Endothelial cell of umbilical vein (primary cell): Measurements from ENCODE around the gene CAPN5. TPM values are rescaled to one million over a fixed set of nuclear protein-coding genes. Genes with fewer than 3 reads are reported as not detected.

Experiments
- BruUV-seq: library from RNA; stranded (reverse); fragments of 400-500 nt; replicated peaks from 2 replicates; lab custom pipeline; 2021; lab: Mats Ljungman, UMichigan
- CTCF ChIA-PET: fragments of 300-600, 350-600 bp; sonication (Branson Sonifier 250); formaldehyde crosslinking; loops from one replicate; lab custom pipeline; 2021; ENCODE audit warnings: antibody characterized with exemption, inconsistent platforms; lab: Charles Lee
- POLR2A ChIA-PET: fragments of 300-600, 350-600 bp; sonication (Branson Sonifier 250); formaldehyde crosslinking; loops from one replicate; lab custom pipeline; 2021; ENCODE audit warnings: antibody characterized with exemption, inconsistent platforms; lab: Charles Lee
- DNase-seq: peaks from one replicate; pipeline ENCODE4 v3.0.0-alpha.2; 2011; ENCODE audit warnings: low read depth, low spot score
- FAIRE-seq: peaks from 2 replicates; lab custom pipeline; 2011; peaks lifted over from hg19 to GRCh38; lab: Jason Lieb, UNC
- H2AFZ ChIP-seq: 2 replicates; pipeline ENCODE4 v1.6.0; 2012; ENCODE audit warnings: low read depth, low read length, control low read depth, inconsistent platforms
- H3K27ac ChIP-seq: 2 replicates; pipeline ENCODE4 v1.5.1; 2011; ENCODE audit warnings: low read depth, mild to moderate bottlenecking, control low read depth, low read length, moderate library complexity; ENCODE audit not compliant: insufficient read depth
- H3K27me3 ChIP-seq, 2 experiments: 2 replicates each; pipeline versions ENCODE4 v1.6.0 to v1.6.1; 2011; ENCODE audit warnings: low read length in 2 of 2, mixed read lengths in 1 of 2; ENCODE audit not compliant: control insufficient read depth in 2 of 2, insufficient read depth in 2 of 2
- H3K36me3 ChIP-seq, 2 experiments: 2 replicates in 1 of 2; 3 replicates in 1 of 2; pipeline ENCODE4 v1.5.1; 2011; ENCODE audit warnings: low read length in 2 of 2, mild to moderate bottlenecking in 1 of 2, moderate library complexity in 1 of 2; ENCODE audit not compliant: control insufficient read depth in 2 of 2, insufficient read depth in 2 of 2; ENCODE audit errors: extremely low read depth in 1 of 2
- H3K4me1 ChIP-seq: 3 replicates; pipeline ENCODE4 v1.5.1; 2011; ENCODE audit warnings: mild to moderate bottlenecking, low read length; ENCODE audit not compliant: control insufficient read depth, insufficient read depth; ENCODE audit errors: extremely low read depth
- H3K4me2 ChIP-seq: 2 replicates; pipeline ENCODE4 v1.6.1; 2011; ENCODE audit warnings: low read length, control low read depth, mixed read lengths; ENCODE audit not compliant: insufficient read depth
- H3K4me3 ChIP-seq, 3 experiments: fragments of 200-600 bp in 1 of 3; sonication (generic), shearing (Covaris generic) in 1 of 3; replicated peaks in 1 of 3; 2 replicates each; pipeline ENCODE4 v1.5.1; 2011 to 2016; ENCODE audit warnings: control low read depth in 3 of 3, low read length in 3 of 3, mild to moderate bottlenecking in 2 of 3, inconsistent platforms in 1 of 3, low read depth in 1 of 3, moderate library complexity in 1 of 3; ENCODE audit not compliant: insufficient read depth in 1 of 3
- H3K79me2 ChIP-seq: 2 replicates; pipeline ENCODE4 v1.6.0; 2012; ENCODE audit warnings: low read length, inconsistent platforms; ENCODE audit not compliant: control insufficient read depth, insufficient read depth
- H3K9ac ChIP-seq: replicated peaks from 2 replicates; pipeline ENCODE3; 2011; ENCODE audit warnings: low read length, control low read depth; ENCODE audit not compliant: insufficient read depth; ENCODE audit errors: extremely low read depth
- H3K9me1 ChIP-seq: replicated peaks from 3 replicates; pipeline ENCODE4 v1.6.0; 2011; ENCODE audit warnings: mild to moderate bottlenecking, low read length; ENCODE audit not compliant: control insufficient read depth, insufficient read depth; ENCODE audit errors: extremely low read depth
- H3K9me3 ChIP-seq: replicated peaks from 2 replicates; pipeline ENCODE4 v1.5.1; 2012; ENCODE audit warnings: low read length, inconsistent platforms; ENCODE audit not compliant: control insufficient read depth, insufficient read depth
- H4K20me1 ChIP-seq: replicated peaks from 2 replicates; pipeline ENCODE3; 2011; ENCODE audit warnings: mild to moderate bottlenecking, low read length; ENCODE audit not compliant: control insufficient read depth, insufficient read depth; ENCODE audit errors: extremely low read depth
- EZH2 ChIP-seq: IDR thresholded peaks from 2 replicates; pipeline ENCODE4 v1.6.1; 2012; ENCODE audit warnings: borderline replicate concordance, low read depth, mild to moderate bottlenecking, moderate library complexity, low read length, inconsistent platforms; ENCODE audit not compliant: severe bottlenecking
- FOS ChIP-seq: IDR thresholded peaks from 2 replicates; pipeline ENCODE4 v1.6.1; 2011; ENCODE audit warnings: mild to moderate bottlenecking, low read length, moderate library complexity, borderline replicate concordance; ENCODE audit not compliant: insufficient read depth
- GATA2 ChIP-seq: IDR thresholded peaks from 2 replicates; pipeline ENCODE4 v1.7.0; 2011; ENCODE audit warnings: low read depth, mild to moderate bottlenecking, moderate library complexity, mixed read lengths, low read length; ENCODE audit not compliant: insufficient read length, insufficient read depth
- JUN ChIP-seq: IDR thresholded peaks from 2 replicates; pipeline ENCODE4 v1.6.1; 2011; ENCODE audit warnings: borderline replicate concordance, low read depth; ENCODE audit not compliant: insufficient read length, insufficient read depth
- MYC ChIP-seq: IDR thresholded peaks from one replicate; pipeline ENCODE4 v1.6.1; 2011; ENCODE audit warnings: mild to moderate bottlenecking, low read depth, low read length
- POLR2A ChIP-seq: IDR thresholded peaks from 2 replicates; pipeline ENCODE4 v1.6.1; 2012; ENCODE audit warnings: low read depth, mild to moderate bottlenecking, control low read depth, low read length
- POLR2AphosphoS5 ChIP-seq: IDR thresholded peaks from 2 replicates; pipeline ENCODE4 v1.6.1; 2012; ENCODE audit warnings: low read depth, mild to moderate bottlenecking, control low read depth, low read length, moderate library complexity; ENCODE audit not compliant: insufficient read depth
- dilution Hi-C: fragments of 300-500 bp; cut with MboI; formaldehyde crosslinking; loops from one replicate; pipeline ENCODE4 v1.15.0; 2019; ENCODE audit warnings: low sequenced_read_pairs; ENCODE audit not compliant: extremely low pct_ligation_motif_present
- intact Hi-C: fragments of 100-400 bp; cut with micrococcal nuclease; formaldehyde crosslinking; loops from one replicate; pipeline ENCODE4 v1.10.0; 2022
- polyA plus RNA-seq, 4 experiments: library from polyadenylated mRNA; depleted of rRNA in 3 of 4; stranded (reverse) in 3 of 4; unstranded in 1 of 4; fragments of >200 nt; gene quantifications; 2 replicates each; pipeline versions ENCODE4 v1.2.1 to v1.2.3, GENCODE V29; 2011 to 2012; ENCODE audit warnings: missing spikeins in 1 of 4
- total RNA-seq: library from RNA; stranded (reverse); gene quantifications from 2 replicates; pipeline ENCODE4 v1.2.3, GENCODE V29; 2021
- TF ChIP-seq, protein P1 (sequence below), 2 donors: IDR thresholded peaks; 1 replicate in 1 of 2; 2 replicates in 1 of 2; pipeline ENCODE4 v1.5.1; 2011; ENCODE audit warnings: low read length in 2 of 2, mild to moderate bottlenecking in 2 of 2, moderate library complexity in 2 of 2, control low read depth in 1 of 2, inconsistent platforms in 1 of 2, low read depth in 1 of 2; ENCODE audit not compliant: insufficient read depth in 1 of 2; ENCODE audit errors: extremely low read depth in 1 of 2
- TF ChIP-seq, protein P2 (sequence below): IDR thresholded peaks from 2 replicates; pipeline ENCODE4 v1.6.1; 2011; ENCODE audit not compliant: insufficient read depth, insufficient read length

Gene CAPN5
- total and polyA plus RNA-seq, 2 donors (not counting 3 experiments of a cell fraction or from before 2014, with no cell fraction given): 15.0 to 17.0 TPM

DNA sequence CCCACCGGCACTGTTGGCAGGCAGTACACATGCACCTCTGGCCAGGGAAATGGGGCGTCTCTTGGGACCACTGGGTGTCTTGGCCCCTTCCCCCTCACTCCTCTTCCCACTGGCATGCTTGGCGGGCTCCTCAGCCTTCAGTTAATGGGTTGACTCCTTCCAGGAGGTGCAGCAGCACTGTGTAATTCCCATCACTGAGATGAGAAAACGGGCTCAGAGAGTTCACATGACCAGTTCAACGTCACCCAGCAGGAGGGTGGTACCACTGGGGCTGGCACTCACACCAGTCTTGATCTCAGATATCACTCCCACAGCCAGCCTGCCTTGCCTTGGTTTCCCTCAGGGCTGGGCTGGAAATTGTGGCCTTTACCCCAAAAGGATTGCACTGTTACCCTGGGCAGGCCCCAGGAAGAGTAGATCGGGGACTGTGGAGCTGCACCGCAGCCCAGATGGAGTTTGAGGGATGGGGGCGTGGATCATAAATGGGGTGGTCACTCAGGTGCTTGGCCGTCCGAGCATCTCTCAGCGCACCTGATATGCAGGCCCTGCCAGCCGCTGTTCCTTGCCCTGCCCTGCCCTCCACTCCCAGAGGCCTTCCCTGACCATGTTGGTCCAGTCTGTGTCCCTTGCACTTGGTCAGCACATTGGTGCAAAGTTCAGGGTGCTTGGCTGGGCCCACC lies 16.9 kb downstream of the CAPN5 start:
- Histone ChIP-seq H3K4me1 (peaks cover 14% of the 10 kb centered on the region), H3K4me2 (no peak overlapping the region), H3K9ac (no peak overlapping the region), H4K20me1 (no peaks in the 10 kb centered on the region), H3K79me2 (no peaks in the 10 kb centered on the region), H3K9me3 (no peaks in the 10 kb centered on the region), H3K36me3 (no peaks in the 10 kb centered on the region), H3K27me3 (no peaks in the 10 kb centered on the region), H3K9me1 (no peaks in the 10 kb centered on the region), H2AFZ (no peak overlapping the region), H3K27ac (no peak overlapping the region), H3K4me3 (no peak overlapping the region)
- CTCF ChIA-PET: interaction anchor here (1.0 to 4.6 kb wide), 7 partner anchors 8 to 36 kb away, joined by 3 to 98 read pairs (median 14); no protein-coding TSS in a partner anchor
- POLR2A ChIA-PET: interaction anchor here (1.3 kb wide), 1 partner anchor 8 kb away, joined by 5 read pairs; no protein-coding TSS in a partner anchor
- no TSS peak for BruUV-seq
- FAIRE-seq: no peak
- intact Hi-C loops: no loop called here
- dilution Hi-C loops: no loop called here
- TF ChIP-seq, protein P1, sequence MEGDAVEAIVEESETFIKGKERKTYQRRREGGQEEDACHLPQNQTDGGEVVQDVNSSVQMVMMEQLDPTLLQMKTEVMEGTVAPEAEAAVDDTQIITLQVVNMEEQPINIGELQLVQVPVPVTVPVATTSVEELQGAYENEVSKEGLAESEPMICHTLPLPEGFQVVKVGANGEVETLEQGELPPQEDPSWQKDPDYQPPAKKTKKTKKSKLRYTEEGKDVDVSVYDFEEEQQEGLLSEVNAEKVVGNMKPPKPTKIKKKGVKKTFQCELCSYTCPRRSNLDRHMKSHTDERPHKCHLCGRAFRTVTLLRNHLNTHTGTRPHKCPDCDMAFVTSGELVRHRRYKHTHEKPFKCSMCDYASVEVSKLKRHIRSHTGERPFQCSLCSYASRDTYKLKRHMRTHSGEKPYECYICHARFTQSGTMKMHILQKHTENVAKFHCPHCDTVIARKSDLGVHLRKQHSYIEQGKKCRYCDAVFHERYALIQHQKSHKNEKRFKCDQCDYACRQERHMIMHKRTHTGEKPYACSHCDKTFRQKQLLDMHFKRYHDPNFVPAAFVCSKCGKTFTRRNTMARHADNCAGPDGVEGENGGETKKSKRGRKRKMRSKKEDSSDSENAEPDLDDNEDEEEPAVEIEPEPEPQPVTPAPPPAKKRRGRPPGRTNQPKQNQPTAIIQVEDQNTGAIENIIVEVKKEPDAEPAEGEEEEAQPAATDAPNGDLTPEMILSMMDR (IDR thresholded peaks at IDR 0.05; ENCODE audit: extremely low read depth in 1 of 2, insufficient read depth in 1 of 2, low read depth in 1 of 2, low read length in 2 of 2): no peak
- TF ChIP-seq MYC (no peak), POLR2A (no peak), FOS (no peak), GATA2 (no peak), EZH2 (no peak), POLR2AphosphoS5 (no peak), JUN (no peak)
- TF ChIP-seq, protein P2, sequence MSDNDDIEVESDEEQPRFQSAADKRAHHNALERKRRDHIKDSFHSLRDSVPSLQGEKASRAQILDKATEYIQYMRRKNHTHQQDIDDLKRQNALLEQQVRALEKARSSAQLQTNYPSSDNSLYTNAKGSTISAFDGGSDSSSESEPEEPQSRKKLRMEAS: no peak
- DNase-seq: no peak
